Spinal cord (tissue), 10 donors: ENCODE data around the gene BEAN1. TPM values are rescaled to one million over a fixed set of nuclear protein-coding genes. Genes with fewer than 3 reads are reported as not detected.

Experiments
- DNase-seq, 6 donors: peaks; one replicate each; pipeline versions ENCODE4 v3.0.0 to v3.0.0-alpha.2; 2013 to 2015; ENCODE audit warnings: low spot score in 6 of 6, low read depth in 4 of 6
- H3K27ac ChIP-seq: one replicate; pipeline ENCODE4 v1.5.1; 2013; ENCODE audit warnings: low read depth, low read length, control low read depth
- H3K27me3 ChIP-seq: one replicate; pipeline ENCODE4 v1.6.1; 2013; ENCODE audit warnings: low read length; ENCODE audit not compliant: control insufficient read depth, insufficient read depth
- H3K36me3 ChIP-seq: one replicate; pipeline ENCODE4 v1.6.1; 2013; ENCODE audit warnings: low read length; ENCODE audit not compliant: control insufficient read depth, insufficient read depth
- H3K4me1 ChIP-seq: one replicate; pipeline ENCODE4 v1.6.1; 2013; ENCODE audit warnings: low read length; ENCODE audit not compliant: control insufficient read depth, insufficient read depth
- H3K4me3 ChIP-seq: one replicate; pipeline ENCODE4 v1.5.1; 2013; ENCODE audit warnings: low read depth, low read length, control low read depth
- H3K9me3 ChIP-seq: one replicate; pipeline ENCODE4 v1.6.1; 2013; ENCODE audit warnings: low read length; ENCODE audit not compliant: control insufficient read depth, insufficient read depth
- WGBS: methylation state at CpG from one replicate; pipeline ENCODE4 v1.1.5; 2013; ENCODE audit warnings: missing lambda C conversion rate; ENCODE audit not compliant: insufficient coverage; 5-methylcytosine and 5-hydroxymethylcytosine counted together
- polyA plus RNA-seq, 2 donors: library from polyadenylated mRNA; unstranded; fragments of 120-200 nt; gene quantifications; one replicate each; pipeline ENCODE4 v1.2.1, GENCODE V29; 2013; ENCODE audit not compliant: insufficient read length in 2 of 2
- total RNA-seq, 2 donors: library from RNA; depleted of rRNA in 1 of 2; stranded (reverse); fragments of 120-200 nt in 1 of 2; fragments of >200 nt in 1 of 2; gene quantifications; one replicate each; pipeline versions ENCODE4 v1.2.3 to v1.2.4, GENCODE V29; 2013 to 2014
- donor health status: healthy.

The BEAN1 gene
- total and polyA plus RNA-seq, 4 donors, result 4.9 to 27.0 (median 15.9) TPM

- Histone ChIP-seq H3K4me3 (no peak overlapping the region), H3K9me3 (no peaks in the 10 kb centered on the region), H3K36me3 (peaks cover 71% of the 10 kb centered on the region), H3K4me1 (peaks cover 21% of the 10 kb centered on the region), H3K27ac (no peak overlapping the region), H3K27me3 (no peaks in the 10 kb centered on the region)
- DNase-seq, result no peak
- WGBS, result 81% methylated on average over 6 of the region's 11 CpGs
Observed at GRCh38 chr16:66522816-66523590, 95.9 kb downstream of the BEAN1 start.

- peak overlapping the region; percentile 15 for H3K27ac ChIP-seq
- no peaks in the 10 kb centered on the region for H3K27me3 ChIP-seq
- peaks cover 77% of the 10 kb centered on the region for H3K36me3 ChIP-seq
- H3K4me1 ChIP-seq, result peaks cover 21% of the 10 kb centered on the region
- WGBS, result 93% methylated on average over 6 of the region's 9 CpGs
- H3K4me3 ChIP-seq, result no peak overlapping the region
- DNase-seq, result no peak
- H3K9me3 ChIP-seq, result no peaks in the 10 kb centered on the region
Observed at GRCh38 chr16:66523861-66524354, 96.8 kb downstream of the BEAN1 start.

- Histone ChIP-seq H3K4me3 (no peak overlapping the region), H3K4me1 (peaks cover 19% of the 10 kb centered on the region), H3K9me3 (no peaks in the 10 kb centered on the region), H3K27me3 (no peaks in the 10 kb centered on the region), H3K36me3 (peaks cover 81% of the 10 kb centered on the region), H3K27ac (peak overlapping the region; percentile 7)
- DNase-seq, result no peak
- 83% methylated on average over 6 of the region's 6 CpGs for WGBS
Observed at GRCh38 chr16:66524601-66525164, 97.6 kb downstream of the BEAN1 start.

- Histone ChIP-seq H3K4me1 (peaks cover 16% of the 10 kb centered on the region), H3K27me3 (no peaks in the 10 kb centered on the region), H3K4me3 (no peak overlapping the region), H3K36me3 (peaks cover 80% of the 10 kb centered on the region), H3K9me3 (no peaks in the 10 kb centered on the region), H3K27ac (no peak overlapping the region)
- 91% methylated on average over 7 of the region's 9 CpGs for WGBS
- DNase-seq, result no peak
Observed at GRCh38 chr16:66525396-66526180, 98.5 kb downstream of the BEAN1 start.

GRCh38 chr16:66528294-66528693 lies 101.2 kb downstream of the BEAN1 start:
- H3K27me3 ChIP-seq, result no peaks in the 10 kb centered on the region
- no peak for DNase-seq
- no peak overlapping the region for H3K4me3 ChIP-seq
- H3K27ac ChIP-seq, result no peak overlapping the region
- H3K4me1 ChIP-seq, result no peaks in the 10 kb centered on the region
- WGBS, result 97% methylated on average over 4 of the region's 5 CpGs
- H3K36me3 ChIP-seq, result peaks cover 64% of the 10 kb centered on the region
- H3K9me3 ChIP-seq, result no peaks in the 10 kb centered on the region

- DNase-seq, result no peak
- Histone ChIP-seq H3K4me3 (no peak overlapping the region), H3K4me1 (no peaks in the 10 kb centered on the region), H3K9me3 (no peaks in the 10 kb centered on the region), H3K27me3 (no peaks in the 10 kb centered on the region), H3K36me3 (peaks cover 55% of the 10 kb centered on the region), H3K27ac (no peak overlapping the region)
- 90% methylated on average over 6 of the region's 6 CpGs for WGBS
Observed at GRCh38 chr16:66529475-66529874, 102.4 kb downstream of the BEAN1 start.

Other genes with a start within 250 kb of the BEAN1 start
- gene CDH5, start 60.6 kb upstream of the BEAN1 start, total RNA-seq, result 10 to 100 TPM; 23.5 to 78.3 TPM
- gene CDH5, start 60.6 kb upstream of the BEAN1 start, polyA plus RNA-seq, result 10 to 100 TPM; 29.0 to 41.7 TPM
- gene TK2, start 122.8 kb downstream of the BEAN1 start, total RNA-seq, result 10 to 100 TPM; 32.6 to 42.8 TPM
- gene TK2, start 122.8 kb downstream of the BEAN1 start, polyA plus RNA-seq, result 10 to 100 TPM; 37.2 to 39.2 TPM
- gene CKLF, start 125.3 kb downstream of the BEAN1 start, total RNA-seq, result 10 to 100 TPM; 40.3 to 65.1 TPM
- gene CKLF, start 125.3 kb downstream of the BEAN1 start, polyA plus RNA-seq, result 10 to 100 TPM; 38.1 to 41.0 TPM
- gene CMTM1, start 139.1 kb downstream of the BEAN1 start, total RNA-seq, result 1 to 10 TPM; 4.5 to 8.9 TPM
- 10 to 100 TPM; 11.2 to 12.8 TPM for gene CMTM1, start 139.1 kb downstream of the BEAN1 start, polyA plus RNA-seq
- gene CMTM2, start 152.2 kb downstream of the BEAN1 start, total RNA-seq, result 1 to 10 TPM in 1 of 2 donors, under 1 TPM in 1; 0.33 to 1.7 TPM
- 1 to 10 TPM in 1 of 2 donors, under 1 TPM in 1; 0.48 to 1.5 TPM for gene CMTM2, start 152.2 kb downstream of the BEAN1 start, polyA plus RNA-seq
- gene CMTM3, start 177.4 kb downstream of the BEAN1 start, total RNA-seq, result 10 to 100 TPM; 13.7 to 22.0 TPM
- gene CMTM3, start 177.4 kb downstream of the BEAN1 start, polyA plus RNA-seq, result 10 to 100 TPM; 41.0 to 48.4 TPM